Measurements from ENCODE around the gene SLC25A4.

Gene SLC25A4

GRCh38 chr4:185144601-185145240, 1.7 kb downstream of the SLC25A4 start:
- Histone ChIP-seq H3K27ac (no peak overlapping the region), H3K27me3 (ENCODE audit: insufficient read depth, low read depth, severe bottlenecking) (no peaks in the 10 kb centered on the region), H3K4me3 (ENCODE audit: low read depth, low read length) (no peak overlapping the region), H3K36me3 (peaks cover 39% of the 10 kb centered on the region), H3K9me3 (ENCODE audit: severe bottlenecking) (no peaks in the 10 kb centered on the region)
- TF ChIP-seq, protein P1, sequence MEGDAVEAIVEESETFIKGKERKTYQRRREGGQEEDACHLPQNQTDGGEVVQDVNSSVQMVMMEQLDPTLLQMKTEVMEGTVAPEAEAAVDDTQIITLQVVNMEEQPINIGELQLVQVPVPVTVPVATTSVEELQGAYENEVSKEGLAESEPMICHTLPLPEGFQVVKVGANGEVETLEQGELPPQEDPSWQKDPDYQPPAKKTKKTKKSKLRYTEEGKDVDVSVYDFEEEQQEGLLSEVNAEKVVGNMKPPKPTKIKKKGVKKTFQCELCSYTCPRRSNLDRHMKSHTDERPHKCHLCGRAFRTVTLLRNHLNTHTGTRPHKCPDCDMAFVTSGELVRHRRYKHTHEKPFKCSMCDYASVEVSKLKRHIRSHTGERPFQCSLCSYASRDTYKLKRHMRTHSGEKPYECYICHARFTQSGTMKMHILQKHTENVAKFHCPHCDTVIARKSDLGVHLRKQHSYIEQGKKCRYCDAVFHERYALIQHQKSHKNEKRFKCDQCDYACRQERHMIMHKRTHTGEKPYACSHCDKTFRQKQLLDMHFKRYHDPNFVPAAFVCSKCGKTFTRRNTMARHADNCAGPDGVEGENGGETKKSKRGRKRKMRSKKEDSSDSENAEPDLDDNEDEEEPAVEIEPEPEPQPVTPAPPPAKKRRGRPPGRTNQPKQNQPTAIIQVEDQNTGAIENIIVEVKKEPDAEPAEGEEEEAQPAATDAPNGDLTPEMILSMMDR (IDR thresholded peaks at IDR 0.05; ENCODE audit: low read depth, low read length), result no peak
- no peak for DNase-seq

GRCh38 chr4:185145572-185145971, 2.5 kb downstream of the SLC25A4 start:
- TF ChIP-seq, protein P1 (IDR thresholded peaks at IDR 0.05; ENCODE audit: low read depth, low read length), result no peak
- no peaks in the 10 kb centered on the region for H3K27me3 ChIP-seq (ENCODE audit: insufficient read depth, low read depth, severe bottlenecking)
- no peak for DNase-seq
- peaks cover 41% of the 10 kb centered on the region for H3K36me3 ChIP-seq
- H3K4me3 ChIP-seq (ENCODE audit: low read depth, low read length), result no peak overlapping the region
- H3K27ac ChIP-seq, result no peak overlapping the region
- no peaks in the 10 kb centered on the region for H3K9me3 ChIP-seq (ENCODE audit: severe bottlenecking)

DNA sequence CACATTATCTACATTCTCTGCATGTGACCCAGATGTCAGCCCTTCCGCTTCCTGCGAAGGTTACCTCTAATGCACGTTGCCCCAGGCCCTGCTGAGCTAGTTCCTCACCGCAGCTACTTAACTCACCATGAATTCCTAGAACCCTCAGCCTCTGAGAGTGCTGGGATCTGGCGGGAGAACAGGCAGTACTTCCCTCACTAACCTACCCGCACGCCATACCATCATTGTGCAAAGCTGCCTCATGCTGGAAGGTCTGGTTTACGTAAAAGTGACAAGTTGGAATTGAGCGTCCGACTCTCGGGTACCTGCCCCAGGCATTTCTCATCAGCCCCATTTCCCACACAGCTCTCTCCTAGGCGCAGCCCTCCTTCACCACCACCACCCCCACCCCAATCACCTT, 6.3 kb downstream of the SLC25A4 start:
- Histone ChIP-seq H3K4me3 (ENCODE audit: low read depth, low read length) (no peak overlapping the region), H3K27ac (no peak overlapping the region), H3K27me3 (ENCODE audit: insufficient read depth, low read depth, severe bottlenecking) (no peaks in the 10 kb centered on the region), H3K36me3 (peaks cover 43% of the 10 kb centered on the region), H3K9me3 (ENCODE audit: severe bottlenecking) (no peaks in the 10 kb centered on the region)
- TF ChIP-seq, protein P1 (IDR thresholded peaks at IDR 0.05; ENCODE audit: low read depth, low read length), result no peak
- no peak for DNase-seq

DNA sequence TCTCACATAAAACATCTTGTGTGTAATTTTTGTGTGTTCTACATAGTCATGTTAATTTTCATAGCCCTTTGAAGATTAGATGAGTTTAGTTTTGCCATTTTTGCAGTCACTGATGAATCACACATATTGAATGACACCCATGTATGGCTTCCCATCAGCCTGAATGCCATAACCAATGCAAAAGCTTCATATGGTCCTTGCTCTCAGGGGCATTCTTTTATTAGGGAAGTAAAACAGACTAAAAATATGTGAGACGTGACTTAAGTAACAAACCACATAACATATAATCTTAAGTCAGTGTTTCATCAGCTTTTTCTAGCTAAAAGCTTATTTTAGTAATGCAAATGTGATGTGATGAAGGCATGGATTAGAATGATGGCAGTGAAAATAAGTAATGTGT, 8.2 kb downstream of the SLC25A4 start:
- H3K27me3 ChIP-seq (ENCODE audit: insufficient read depth, low read depth, severe bottlenecking), result no peaks in the 10 kb centered on the region
- TF ChIP-seq, protein P1 (IDR thresholded peaks at IDR 0.05; ENCODE audit: low read depth, low read length), result no peak
- no peaks in the 10 kb centered on the region for H3K9me3 ChIP-seq (ENCODE audit: severe bottlenecking)
- no peak for DNase-seq
- H3K36me3 ChIP-seq, result peaks cover 26% of the 10 kb centered on the region
- no peak overlapping the region for H3K27ac ChIP-seq
- H3K4me3 ChIP-seq (ENCODE audit: low read depth, low read length), result no peak overlapping the region

DNA sequence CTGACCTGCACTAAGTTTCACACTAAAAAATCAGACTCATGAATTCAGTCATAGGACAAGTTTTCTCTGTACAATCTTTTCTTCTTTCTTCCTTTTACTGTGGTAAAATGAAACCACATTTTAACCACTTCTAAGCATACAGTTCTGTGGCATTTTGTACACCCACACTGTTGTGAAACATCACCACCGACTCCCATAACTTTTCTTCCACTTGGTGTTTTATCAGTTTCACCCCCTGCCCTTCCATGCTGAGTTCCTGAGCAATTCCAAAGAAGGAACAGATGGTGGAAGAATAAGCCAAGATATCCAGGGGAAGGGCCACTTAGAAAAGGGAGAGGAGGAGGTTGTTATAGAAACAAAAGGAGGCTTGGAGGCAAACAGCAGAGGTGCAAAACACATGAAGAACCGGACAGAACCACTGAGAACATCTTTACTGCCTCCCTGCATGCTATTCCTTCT, 22.6 kb downstream of the SLC25A4 start:
- H3K27ac ChIP-seq, result no peak overlapping the region
- H3K4me3 ChIP-seq (ENCODE audit: low read depth, low read length), result no peak overlapping the region
- TF ChIP-seq, protein P1 (IDR thresholded peaks at IDR 0.05; ENCODE audit: low read depth, low read length), result no peak
- H3K27me3 ChIP-seq (ENCODE audit: insufficient read depth, low read depth, severe bottlenecking), result no peaks in the 10 kb centered on the region
- no peaks in the 10 kb centered on the region for H3K9me3 ChIP-seq (ENCODE audit: severe bottlenecking)
- peaks cover 29% of the 10 kb centered on the region for H3K36me3 ChIP-seq
- DNase-seq, result no peak

- Histone ChIP-seq H3K4me3 (ENCODE audit: low read depth, low read length) (no peak overlapping the region), H3K27me3 (ENCODE audit: insufficient read depth, low read depth, severe bottlenecking) (no peaks in the 10 kb centered on the region), H3K27ac (no peak overlapping the region), H3K36me3 (peaks cover 20% of the 10 kb centered on the region), H3K9me3 (ENCODE audit: severe bottlenecking) (no peaks in the 10 kb centered on the region)
- TF ChIP-seq, protein P1 (IDR thresholded peaks at IDR 0.05; ENCODE audit: low read depth, low read length), result no peak
- no peak for DNase-seq
Observed at GRCh38 chr4:185167234-185167633, 24.2 kb downstream of the SLC25A4 start.
